A204.1 (cell line): ENCODE measurements around the gene SCAPER.
"Not testable (repeated sequence)": the region's sequence is repeated elsewhere in the genome, so short reads cannot be mapped to it uniquely, and the experiment has no call there.

Experiments
- FAIRE-seq: peaks from 2 replicates; lab custom pipeline; 2012; peaks lifted over from hg19 to GRCh38; lab: Jason Lieb, UNC

SCAPER gene

GRCh38 chr15:76904461-76905012, 603 bp downstream of the SCAPER start:
- FAIRE-seq: no peak

- FAIRE-seq: no peak
Measured at GRCh38 chr15:76903251-76903681, 1.9 kb downstream of the SCAPER start.

- FAIRE-seq: no peak
Measured at GRCh38 chr15:76901965-76902364, 3.2 kb downstream of the SCAPER start.

- not testable (repeated sequence) for FAIRE-seq
Measured at GRCh38 chr15:76899931-76900310, 5.2 kb downstream of the SCAPER start.

GRCh38 chr15:76899176-76899930, 5.8 kb downstream of the SCAPER start:
- not testable (repeated sequence) for FAIRE-seq

GRCh38 chr15:76898102-76898501, 7.0 kb downstream of the SCAPER start:
- no peak for FAIRE-seq

- FAIRE-seq: no peak
Measured at GRCh38 chr15:76894174-76894573, 11.0 kb downstream of the SCAPER start.

GRCh38 chr15:76892836-76893235, 12.3 kb downstream of the SCAPER start:
- FAIRE-seq: not testable (repeated sequence)

GRCh38 chr15:76887280-76888141, 17.6 kb downstream of the SCAPER start:
- FAIRE-seq: not testable (repeated sequence)

- no peak for FAIRE-seq
Measured at GRCh38 chr15:76885212-76885611, 19.9 kb downstream of the SCAPER start.

GRCh38 chr15:76875911-76876310, 29.2 kb downstream of the SCAPER start:
- FAIRE-seq: no peak

GRCh38 chr15:76873066-76873465, 32.1 kb downstream of the SCAPER start:
- FAIRE-seq: not testable (repeated sequence)

GRCh38 chr15:76871930-76872329, 33.2 kb downstream of the SCAPER start:
- no peak for FAIRE-seq

- no peak for FAIRE-seq
Measured at GRCh38 chr15:76868740-76869139, 36.4 kb downstream of the SCAPER start.

- FAIRE-seq: peak; percentile 90
Measured at GRCh38 chr15:76866716-76867321, 38.3 kb downstream of the SCAPER start.

GRCh38 chr15:76866008-76866407, 39.1 kb downstream of the SCAPER start:
- no peak for FAIRE-seq

GRCh38 chr15:76865548-76865991, 39.6 kb downstream of the SCAPER start:
- no peak for FAIRE-seq

GRCh38 chr15:76864586-76864985, 40.6 kb downstream of the SCAPER start:
- no peak for FAIRE-seq

- no peak for FAIRE-seq
Measured at GRCh38 chr15:76863693-76864092, 41.4 kb downstream of the SCAPER start.

GRCh38 chr15:76863123-76863522, 42.0 kb downstream of the SCAPER start:
- no peak for FAIRE-seq

GRCh38 chr15:76861815-76862397, 43.2 kb downstream of the SCAPER start:
- FAIRE-seq: no peak

- peak; percentile 14 for FAIRE-seq
Measured at GRCh38 chr15:76860201-76860600, 44.9 kb downstream of the SCAPER start.
